Lower leg skin (tissue), 4 donors: ENCODE results near the gene CISTR. TPM values are rescaled to one million over a fixed set of nuclear protein-coding genes. Genes with fewer than 3 reads are reported as not detected.

Source experiments
- DNase-seq, 2 donors: peaks; one replicate each; pipeline ENCODE4 v3.0.0-alpha.2; 2019; ENCODE audit warnings: low spot score in 2 of 2
- H3K4me3 ChIP-seq: fragments of 200-600 bp; sonication (generic); 2 replicates; pipeline ENCODE4 v1.5.1; 2017; ENCODE audit warnings: mild to moderate bottlenecking, low read depth; ENCODE audit not compliant: poor library complexity, severe bottlenecking
- CTCF ChIP-seq, 3 donors: fragments of 450-650 bp; IDR thresholded peaks; one replicate each; pipeline ENCODE4 v1.5.1; 2016; ENCODE audit warnings: antibody characterized with exemption in 3 of 3, mild to moderate bottlenecking in 3 of 3, moderate library complexity in 2 of 3
- POLR2A ChIP-seq, 2 donors: fragments of 450-650 bp; IDR thresholded peaks; one replicate each; pipeline ENCODE4 v1.6.1; 2016 to 2017; ENCODE audit warnings: antibody characterized with exemption in 2 of 2, mild to moderate bottlenecking in 1 of 2, moderate library complexity in 1 of 2
- WGBS, 2 donors: methylation state at CpG; one replicate each; pipeline ENCODE4 v1.1.5; 2018; 5-methylcytosine and 5-hydroxymethylcytosine counted together
- intact Hi-C: fragments of 100-400 bp; cut with DNase I; formaldehyde crosslinking; loops from one replicate; pipeline ENCODE4 v1.15.0; 2023; ENCODE audit warnings: low total_unique reads
- total RNA-seq, 4 donors: library from RNA; depleted of rRNA; stranded (reverse); fragments of >200 nt; gene quantifications; one replicate each; pipeline ENCODE4 v1.1.0, GENCODE V29; 2016

CISTR gene
- total RNA-seq, 4 donors from 2014 or later: not detected

- DNase-seq: no peak
- 91 to 92% methylated on average over 6 of the region's 6 CpGs for WGBS, 2 donors
- TF ChIP-seq CTCF (IDR thresholded peaks at IDR 0.05) (no peak), POLR2A (IDR thresholded peaks at IDR 0.05) (no peak)
- intact Hi-C loops: no loop called here
- H3K4me3 ChIP-seq: no peak overlapping the region
These were observed 15.2 kb downstream of the CISTR start for GRCh38 chr12:53736592-53736991.

GRCh38 chr12:53735556-53735955 lies 16.2 kb downstream of the CISTR start:
- intact Hi-C loops: no loop called here
- no peak for DNase-seq
- no peak overlapping the region for H3K4me3 ChIP-seq
- WGBS, 2 donors: 48 to 65% methylated on average over 2 of the region's 2 CpGs
- TF ChIP-seq POLR2A (IDR thresholded peaks at IDR 0.05) (no peak), CTCF (IDR thresholded peaks at IDR 0.05) (no peak)

- 93 to 94% methylated on average over 9 of the region's 9 CpGs for WGBS, 2 donors
These were observed 17.4 kb downstream of the CISTR start for GRCh38 chr12:53734425-53734824.

GRCh38 chr12:53733807-53734200 lies 18.0 kb downstream of the CISTR start:
- 33 to 43% methylated on average over 5 of the region's 5 CpGs for WGBS, 2 donors
- intact Hi-C loops: no loop called here
- DNase-seq: no peak
- H3K4me3 ChIP-seq: no peak overlapping the region
- no peak for TF ChIP-seq CTCF (IDR thresholded peaks at IDR 0.05)
- no peak for TF ChIP-seq POLR2A (IDR thresholded peaks at IDR 0.05)

More at GRCh38 chr12:53734425-53734824, 17.4 kb downstream of the CISTR start:
- intact Hi-C loops: no loop called here
- DNase-seq: no peak
- no peak overlapping the region for H3K4me3 ChIP-seq
- TF ChIP-seq CTCF (IDR thresholded peaks at IDR 0.05): no peak
- no peak for TF ChIP-seq POLR2A (IDR thresholded peaks at IDR 0.05)

- H3K4me3 ChIP-seq: no peak overlapping the region
- DNase-seq: no peak
- 94 to 95% methylated on average over 2 of the region's 2 CpGs for WGBS, 2 donors
- intact Hi-C loops: no loop called here
- TF ChIP-seq POLR2A (IDR thresholded peaks at IDR 0.05): no peak
- TF ChIP-seq CTCF (IDR thresholded peaks at IDR 0.05): no peak
These were observed 18.6 kb downstream of the CISTR start for GRCh38 chr12:53733051-53733806.

- intact Hi-C loops: no loop called here
- no peak overlapping the region for H3K4me3 ChIP-seq
- no peak for DNase-seq
- no peak for TF ChIP-seq POLR2A (IDR thresholded peaks at IDR 0.05)
- TF ChIP-seq CTCF (IDR thresholded peaks at IDR 0.05): no peak
These were observed 22.1 kb downstream of the CISTR start for GRCh38 chr12:53729644-53730043.
